Measurements from ENCODE around the gene CGB2.
"Not testable (repeated sequence)": the region's sequence is repeated elsewhere in the genome, so short reads cannot be mapped to it uniquely, and the experiment has no call there.

DNA sequence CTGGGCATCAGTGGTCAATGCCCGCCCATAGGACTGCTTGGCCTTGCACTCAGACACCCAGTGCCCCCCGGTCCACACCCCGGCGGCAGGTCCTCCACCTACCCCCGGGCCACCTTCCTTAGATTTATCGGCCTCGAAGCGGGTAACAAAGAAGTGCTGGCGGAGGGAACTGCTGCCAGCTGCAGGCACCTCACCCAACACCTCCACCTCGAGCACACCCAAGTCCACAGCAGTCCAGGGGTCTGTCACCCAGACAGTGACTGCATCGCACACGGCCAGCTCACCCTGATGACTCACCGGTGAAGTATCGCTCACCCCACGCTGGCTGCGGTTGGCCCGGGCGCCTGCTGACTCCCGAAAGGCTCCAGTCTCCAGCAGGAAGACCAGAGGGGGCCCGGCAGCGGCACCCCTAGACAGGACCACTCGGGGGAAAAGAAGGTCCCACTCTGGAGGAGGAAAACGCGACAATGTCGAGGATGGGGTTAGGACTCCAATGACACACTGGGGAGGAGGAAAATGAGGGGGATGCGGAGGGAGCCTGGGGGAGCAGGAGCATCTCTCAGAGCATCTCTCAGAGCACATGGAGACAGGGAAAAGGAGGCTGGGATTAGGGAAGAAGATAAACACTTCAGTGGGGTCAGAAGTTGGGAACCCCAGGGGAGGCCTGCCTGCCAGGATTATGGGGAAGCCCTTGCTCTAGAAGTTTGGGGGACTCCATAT lies 7.0 kb downstream of the CGB2 start:
- TF ChIP-seq, protein P1, sequence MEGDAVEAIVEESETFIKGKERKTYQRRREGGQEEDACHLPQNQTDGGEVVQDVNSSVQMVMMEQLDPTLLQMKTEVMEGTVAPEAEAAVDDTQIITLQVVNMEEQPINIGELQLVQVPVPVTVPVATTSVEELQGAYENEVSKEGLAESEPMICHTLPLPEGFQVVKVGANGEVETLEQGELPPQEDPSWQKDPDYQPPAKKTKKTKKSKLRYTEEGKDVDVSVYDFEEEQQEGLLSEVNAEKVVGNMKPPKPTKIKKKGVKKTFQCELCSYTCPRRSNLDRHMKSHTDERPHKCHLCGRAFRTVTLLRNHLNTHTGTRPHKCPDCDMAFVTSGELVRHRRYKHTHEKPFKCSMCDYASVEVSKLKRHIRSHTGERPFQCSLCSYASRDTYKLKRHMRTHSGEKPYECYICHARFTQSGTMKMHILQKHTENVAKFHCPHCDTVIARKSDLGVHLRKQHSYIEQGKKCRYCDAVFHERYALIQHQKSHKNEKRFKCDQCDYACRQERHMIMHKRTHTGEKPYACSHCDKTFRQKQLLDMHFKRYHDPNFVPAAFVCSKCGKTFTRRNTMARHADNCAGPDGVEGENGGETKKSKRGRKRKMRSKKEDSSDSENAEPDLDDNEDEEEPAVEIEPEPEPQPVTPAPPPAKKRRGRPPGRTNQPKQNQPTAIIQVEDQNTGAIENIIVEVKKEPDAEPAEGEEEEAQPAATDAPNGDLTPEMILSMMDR (IDR thresholded peaks at IDR 0.05) = not testable (repeated sequence)
- not testable (repeated sequence) for TF ChIP-seq POLR2A (IDR thresholded peaks at IDR 0.05)
